HepG2 (cell line): ENCODE results near the gene CMIP. TPM values are rescaled to one million over a fixed set of nuclear protein-coding genes. Genes with fewer than 3 reads are reported as not detected.
A peak's percentile ranks its signal among the peaks of the same experiment; 100 is the strongest.

Source experiments
- CREM ChIP-seq, 2 experiments: sonication (generic) in 1 of 2; formaldehyde crosslinking in 1 of 2; IDR thresholded peaks; 2 replicates each; pipeline versions ENCODE4 v1.4.0 to v1.6.1; 2016 to 2020; ENCODE audit warnings: antibody characterized with exemption in 1 of 2, mild to moderate bottlenecking in 1 of 2, missing genetic modification reagents in 1 of 2
- HNRNPL ChIP-seq: fragments of 200-400 bp; formaldehyde crosslinking; IDR thresholded peaks from 2 replicates; pipeline ENCODE4 v1.6.1; 2017; ENCODE audit warnings: mild to moderate bottlenecking, low read depth, low read length
- MAFG ChIP-seq: sonication (generic); formaldehyde crosslinking; IDR thresholded peaks from 2 replicates; pipeline ENCODE4 v1.5.1; 2020; ENCODE audit warnings: mild to moderate bottlenecking, missing genetic modification reagents
- NFE2L2 ChIP-seq: fragments of 150-350 bp; IDR thresholded peaks from 2 replicates; pipeline ENCODE4 v1.6.1; 2014; ENCODE audit warnings: low read length
- NR3C1 ChIP-seq: sonication (generic); formaldehyde crosslinking; IDR thresholded peaks from 2 replicates; pipeline ENCODE4 v1.4.0; 2020; ENCODE audit warnings: missing genetic modification reagents
- PLRG1 ChIP-seq: fragments of 450-650 bp; conservative IDR thresholded peaks from 2 replicates; pipeline ENCODE4 v1.6.1; 2016
- RCOR2 ChIP-seq: IDR thresholded peaks from 2 replicates; pipeline ENCODE4 v1.6.1; 2016; ENCODE audit warnings: missing biosample characterization, missing genetic modification reagents
- RFX5 ChIP-seq: IDR thresholded peaks from 2 replicates; pipeline ENCODE4 v1.6.1; 2011; ENCODE audit warnings: low read depth, low read length, improper control_type of control experiment
- SRSF9 ChIP-seq: fragments of 200-400 bp; formaldehyde crosslinking; IDR thresholded peaks from 2 replicates; pipeline ENCODE4 v1.6.1; 2018; ENCODE audit warnings: borderline replicate concordance, mild to moderate bottlenecking, low read depth, low read length; ENCODE audit not compliant: insufficient read depth, poor library complexity, severe bottlenecking
- TAF15 ChIP-seq: fragments of 200-400 bp; formaldehyde crosslinking; IDR thresholded peaks from one replicate; pipeline ENCODE4 v1.6.1; 2018; ENCODE audit warnings: mild to moderate bottlenecking, low read depth, low read length; ENCODE audit not compliant: poor library complexity, severe bottlenecking
- TRAFD1 ChIP-seq: sonication (generic); formaldehyde crosslinking; IDR thresholded peaks from 2 replicates; pipeline ENCODE4 v1.5.1; 2020; ENCODE audit warnings: missing genetic modification reagents, mild to moderate bottlenecking, borderline replicate concordance
- ZMAT3 ChIP-seq: sonication (generic); formaldehyde crosslinking; conservative IDR thresholded peaks from 2 replicates; pipeline ENCODE4 v1.7.0; 2021; ENCODE audit warnings: missing genetic modification reagents
- ZNF3 ChIP-seq: IDR thresholded peaks from 2 replicates; pipeline ENCODE4 v1.7.0; 2017; ENCODE audit warnings: inconsistent platforms
- ZNF354B ChIP-seq: sonication (generic); formaldehyde crosslinking; IDR thresholded peaks from 2 replicates; pipeline ENCODE4 v1.8.0; 2022; ENCODE audit warnings: mild to moderate bottlenecking, missing genetic modification reagents
- ZNF562 ChIP-seq: sonication (generic); formaldehyde crosslinking; IDR thresholded peaks from 2 replicates; pipeline ENCODE4 v1.8.0; 2022; ENCODE audit warnings: missing genetic modification reagents, borderline replicate concordance
- ZNF598 ChIP-seq: sonication (generic); formaldehyde crosslinking; IDR thresholded peaks from 2 replicates; pipeline ENCODE4 v1.5.1; 2020; ENCODE audit warnings: mild to moderate bottlenecking, missing genetic modification reagents, borderline replicate concordance
- ZNF607 ChIP-seq: sonication (generic); formaldehyde crosslinking; IDR thresholded peaks from 2 replicates; pipeline ENCODE4 v1.5.1; 2020; ENCODE audit warnings: missing genetic modification reagents, mild to moderate bottlenecking, borderline replicate concordance
- ZNF709 ChIP-seq: sonication (generic); formaldehyde crosslinking; IDR thresholded peaks from 2 replicates; pipeline ENCODE4 v1.5.0; 2020; ENCODE audit warnings: mild to moderate bottlenecking, missing genetic modification reagents
- polyA plus RNA-seq, 8 experiments: library from polyadenylated mRNA; depleted of rRNA in 3 of 8; stranded (reverse) in 7 of 8; unstranded in 1 of 8; fragments of >200 nt; fragmentation: Illumina TruSeq in 4 of 8; extraction: Trizol in 4 of 8; gene quantifications; 2 replicates each; pipeline versions ENCODE4 v1.2.1 to v1.2.3, GENCODE V29; 2011 to 2016; ENCODE audit warnings: low read depth in 4 of 8, missing spikeins in 1 of 8, mixed read lengths in 1 of 8; ENCODE audit not compliant: insufficient read depth in 1 of 8
- total RNA-seq, 5 experiments: library from RNA; depleted of rRNA; stranded (reverse); fragments of >200 nt; fragmentation: Illumina TruSeq; extraction: Trizol; gene quantifications; 2 replicates each; pipeline ENCODE4 v1.2.3, GENCODE V29; 2016; ENCODE audit warnings: low read depth in 1 of 5
- TF ChIP-seq, protein P1 (sequence below): sonication (generic); formaldehyde crosslinking; conservative IDR thresholded peaks from 2 replicates; pipeline ENCODE4 v1.4.0; 2020; ENCODE audit warnings: missing genetic modification reagents
- TF ChIP-seq, protein P2 (sequence below): sonication (generic); formaldehyde crosslinking; IDR thresholded peaks from 2 replicates; pipeline ENCODE4 v1.4.0; 2020; ENCODE audit warnings: missing genetic modification reagents
- TF ChIP-seq, protein P3 (sequence below): IDR thresholded peaks from 2 replicates; pipeline ENCODE4 v1.6.1; 2016

The CMIP gene
- total and polyA plus RNA-seq, 2 of the 13 experiments (the other 11 are each of a cell fraction or from before 2014, with no cell fraction given) = 10.9 to 18.1 TPM

DNA sequence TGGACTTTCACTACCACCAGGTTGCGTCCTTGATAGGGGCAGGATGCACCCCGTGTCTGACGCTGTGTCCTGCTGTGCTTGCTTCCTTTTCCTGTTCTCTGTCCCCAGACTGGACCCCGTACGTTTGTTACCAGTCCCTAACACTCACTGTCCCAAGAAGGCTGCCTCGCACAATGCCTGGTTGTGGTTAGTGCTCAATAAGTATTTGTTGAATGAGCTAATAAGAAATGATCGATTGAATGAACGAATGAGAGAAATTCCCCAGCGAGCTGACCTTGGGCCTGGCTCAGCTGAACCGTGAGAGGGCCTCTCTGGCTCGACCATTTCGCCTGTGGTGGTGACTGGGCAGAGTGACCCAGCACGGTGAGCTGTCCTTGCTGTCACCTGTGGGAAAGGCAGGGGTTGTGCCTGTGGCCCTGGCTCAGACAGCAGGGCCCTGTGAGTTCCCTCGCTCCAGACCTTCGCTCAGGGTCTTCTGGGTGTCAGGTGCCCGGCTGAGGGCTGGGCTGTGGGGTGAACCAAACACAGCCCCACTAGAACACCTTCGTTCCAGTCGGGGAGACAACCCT, 20.9 kb downstream of the CMIP start (continued):
- TF ChIP-seq RFX5 = no peak
- TF ChIP-seq, protein P1, sequence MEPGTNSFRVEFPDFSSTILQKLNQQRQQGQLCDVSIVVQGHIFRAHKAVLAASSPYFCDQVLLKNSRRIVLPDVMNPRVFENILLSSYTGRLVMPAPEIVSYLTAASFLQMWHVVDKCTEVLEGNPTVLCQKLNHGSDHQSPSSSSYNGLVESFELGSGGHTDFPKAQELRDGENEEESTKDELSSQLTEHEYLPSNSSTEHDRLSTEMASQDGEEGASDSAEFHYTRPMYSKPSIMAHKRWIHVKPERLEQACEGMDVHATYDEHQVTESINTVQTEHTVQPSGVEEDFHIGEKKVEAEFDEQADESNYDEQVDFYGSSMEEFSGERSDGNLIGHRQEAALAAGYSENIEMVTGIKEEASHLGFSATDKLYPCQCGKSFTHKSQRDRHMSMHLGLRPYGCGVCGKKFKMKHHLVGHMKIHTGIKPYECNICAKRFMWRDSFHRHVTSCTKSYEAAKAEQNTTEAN (CRISPR knock-in tag) = no peak
- no peak for TF ChIP-seq TRAFD1 (CRISPR knock-in tag)
- no peak for TF ChIP-seq ZNF607
- no peak for TF ChIP-seq ZNF709 (CRISPR knock-in tag)
- TF ChIP-seq ZNF598 (CRISPR knock-in tag) = peak; percentile 68; the same call in 1 of the 2 replicates
- TF ChIP-seq ZNF3 (CRISPR knock-in tag) = no peak
- no peak for TF ChIP-seq TAF15
- peak; percentile 45; the same call in 1 of the 2 replicates for TF ChIP-seq RCOR2 (CRISPR knock-in tag)
- TF ChIP-seq MAFG (CRISPR knock-in tag) = no peak
- TF ChIP-seq NR3C1 (CRISPR knock-in tag) = no peak
- no peak for TF ChIP-seq ZNF562 (CRISPR knock-in tag)
- TF ChIP-seq ZNF354B (CRISPR knock-in tag) = no peak
- TF ChIP-seq SRSF9 = no peak
- TF ChIP-seq NFE2L2 = 0 out of 2 replicates have a peak, but pooled peaks have one; percentile 31
- TF ChIP-seq, protein P2, sequence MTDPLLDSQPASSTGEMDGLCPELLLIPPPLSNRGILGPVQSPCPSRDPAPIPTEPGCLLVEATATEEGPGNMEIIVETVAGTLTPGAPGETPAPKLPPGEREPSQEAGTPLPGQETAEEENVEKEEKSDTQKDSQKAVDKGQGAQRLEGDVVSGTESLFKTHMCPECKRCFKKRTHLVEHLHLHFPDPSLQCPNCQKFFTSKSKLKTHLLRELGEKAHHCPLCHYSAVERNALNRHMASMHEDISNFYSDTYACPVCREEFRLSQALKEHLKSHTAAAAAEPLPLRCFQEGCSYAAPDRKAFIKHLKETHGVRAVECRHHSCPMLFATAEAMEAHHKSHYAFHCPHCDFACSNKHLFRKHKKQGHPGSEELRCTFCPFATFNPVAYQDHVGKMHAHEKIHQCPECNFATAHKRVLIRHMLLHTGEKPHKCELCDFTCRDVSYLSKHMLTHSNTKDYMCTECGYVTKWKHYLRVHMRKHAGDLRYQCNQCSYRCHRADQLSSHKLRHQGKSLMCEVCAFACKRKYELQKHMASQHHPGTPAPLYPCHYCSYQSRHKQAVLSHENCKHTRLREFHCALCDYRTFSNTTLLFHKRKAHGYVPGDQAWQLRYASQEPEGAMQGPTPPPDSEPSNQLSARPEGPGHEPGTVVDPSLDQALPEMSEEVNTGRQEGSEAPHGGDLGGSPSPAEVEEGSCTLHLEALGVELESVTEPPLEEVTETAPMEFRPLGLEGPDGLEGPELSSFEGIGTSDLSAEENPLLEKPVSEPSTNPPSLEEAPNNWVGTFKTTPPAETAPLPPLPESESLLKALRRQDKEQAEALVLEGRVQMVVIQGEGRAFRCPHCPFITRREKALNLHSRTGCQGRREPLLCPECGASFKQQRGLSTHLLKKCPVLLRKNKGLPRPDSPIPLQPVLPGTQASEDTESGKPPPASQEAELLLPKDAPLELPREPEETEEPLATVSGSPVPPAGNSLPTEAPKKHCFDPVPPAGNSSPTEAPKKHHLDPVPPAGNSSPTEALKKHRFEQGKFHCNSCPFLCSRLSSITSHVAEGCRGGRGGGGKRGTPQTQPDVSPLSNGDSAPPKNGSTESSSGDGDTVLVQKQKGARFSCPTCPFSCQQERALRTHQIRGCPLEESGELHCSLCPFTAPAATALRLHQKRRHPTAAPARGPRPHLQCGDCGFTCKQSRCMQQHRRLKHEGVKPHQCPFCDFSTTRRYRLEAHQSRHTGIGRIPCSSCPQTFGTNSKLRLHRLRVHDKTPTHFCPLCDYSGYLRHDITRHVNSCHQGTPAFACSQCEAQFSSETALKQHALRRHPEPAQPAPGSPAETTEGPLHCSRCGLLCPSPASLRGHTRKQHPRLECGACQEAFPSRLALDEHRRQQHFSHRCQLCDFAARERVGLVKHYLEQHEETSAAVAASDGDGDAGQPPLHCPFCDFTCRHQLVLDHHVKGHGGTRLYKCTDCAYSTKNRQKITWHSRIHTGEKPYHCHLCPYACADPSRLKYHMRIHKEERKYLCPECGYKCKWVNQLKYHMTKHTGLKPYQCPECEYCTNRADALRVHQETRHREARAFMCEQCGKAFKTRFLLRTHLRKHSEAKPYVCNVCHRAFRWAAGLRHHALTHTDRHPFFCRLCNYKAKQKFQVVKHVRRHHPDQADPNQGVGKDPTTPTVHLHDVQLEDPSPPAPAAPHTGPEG (CRISPR knock-in tag) = no peak
- no peak for TF ChIP-seq CREM (IDR thresholded peaks at IDR 0.05)
- TF ChIP-seq CREM (CRISPR knock-in tag; IDR thresholded peaks at IDR 0.05) = no peak
- no peak for TF ChIP-seq ZMAT3 (CRISPR knock-in tag)
- TF ChIP-seq PLRG1 = no peak
- TF ChIP-seq, protein P3, sequence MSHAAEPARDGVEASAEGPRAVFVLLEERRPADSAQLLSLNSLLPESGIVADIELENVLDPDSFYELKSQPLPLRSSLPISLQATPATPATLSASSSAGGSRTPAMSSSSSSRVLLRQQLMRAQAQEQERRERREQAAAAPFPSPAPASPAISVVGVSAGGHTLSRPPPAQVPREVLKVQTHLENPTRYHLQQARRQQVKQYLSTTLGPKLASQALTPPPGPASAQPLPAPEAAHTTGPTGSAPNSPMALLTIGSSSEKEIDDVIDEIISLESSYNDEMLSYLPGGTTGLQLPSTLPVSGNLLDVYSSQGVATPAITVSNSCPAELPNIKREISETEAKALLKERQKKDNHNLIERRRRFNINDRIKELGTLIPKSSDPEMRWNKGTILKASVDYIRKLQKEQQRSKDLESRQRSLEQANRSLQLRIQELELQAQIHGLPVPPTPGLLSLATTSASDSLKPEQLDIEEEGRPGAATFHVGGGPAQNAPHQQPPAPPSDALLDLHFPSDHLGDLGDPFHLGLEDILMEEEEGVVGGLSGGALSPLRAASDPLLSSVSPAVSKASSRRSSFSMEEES (CRISPR knock-in tag) = no peak
- TF ChIP-seq HNRNPL = peak; percentile 69; the same call in 1 of the 2 replicates
